Natural killer cell (primary cell): ENCODE results near the gene SH3BP5. TPM values are rescaled to one million over a fixed set of nuclear protein-coding genes. Genes with fewer than 3 reads are reported as not detected.
"Not testable (repeated sequence)": the region's sequence is repeated elsewhere in the genome, so short reads cannot be mapped to it uniquely, and the experiment has no call there.

ENCODE experiments used
- ATAC-seq, 3 donors: fragments of 150-1000 bp in 2 of 3; fragments of 200-7000 bp in 1 of 3; cut with Tn5 transposase; 1 replicate in 1 of 3; 2 replicates in 2 of 3; pipeline ENCODE4 v1.10.0; 2021; ENCODE audit warnings: mild to moderate bottlenecking in 2 of 3, moderate library complexity in 2 of 3
- DNase-seq, 2 donors: peaks; one replicate each; pipeline versions ENCODE4 v3.0.0 to v3.0.0-alpha.2; 2013 to 2021; ENCODE audit warnings: mixed read lengths in 1 of 2
- H3K27ac ChIP-seq: one replicate; pipeline ENCODE4 v1.5.1; 2013; ENCODE audit warnings: mild to moderate bottlenecking, low read length
- H3K27me3 ChIP-seq: one replicate; pipeline ENCODE4 v1.6.1; 2013; ENCODE audit warnings: low read length; ENCODE audit not compliant: control insufficient read depth, insufficient read depth
- H3K36me3 ChIP-seq: one replicate; pipeline ENCODE4 v1.6.1; 2013; ENCODE audit warnings: low read length; ENCODE audit not compliant: control insufficient read depth, insufficient read depth
- H3K4me1 ChIP-seq: one replicate; pipeline ENCODE4 v1.6.1; 2013; ENCODE audit warnings: low read length; ENCODE audit not compliant: control insufficient read depth, insufficient read depth
- H3K4me3 ChIP-seq: one replicate; pipeline ENCODE4 v1.5.1; 2013; ENCODE audit warnings: low read length
- H3K9me3 ChIP-seq: one replicate; pipeline ENCODE4 v1.6.1; 2013; ENCODE audit warnings: low read length; ENCODE audit not compliant: control insufficient read depth, insufficient read depth
- H3K27ac Mint-ChIP-seq, 2 donors: one replicate each; pipeline ENCODE4 v1.8.0; 2022; ENCODE audit warnings: mild to moderate bottlenecking in 2 of 2, mixed read lengths in 2 of 2, moderate library complexity in 1 of 2
- H3K27me3 Mint-ChIP-seq, 2 donors: one replicate each; pipeline ENCODE4 v1.8.0; 2022; ENCODE audit warnings: low read depth in 2 of 2, mixed read lengths in 2 of 2
- H3K36me3 Mint-ChIP-seq: one replicate; pipeline ENCODE4 v1.8.0; 2022; ENCODE audit warnings: mixed read lengths
- H3K4me1 Mint-ChIP-seq, 2 donors: one replicate each; pipeline ENCODE4 v1.8.0; 2022; ENCODE audit warnings: mixed read lengths in 2 of 2
- H3K4me3 Mint-ChIP-seq: one replicate; pipeline ENCODE4 v1.8.0; 2022; ENCODE audit warnings: mild to moderate bottlenecking, moderate library complexity, mixed read lengths
- H3K9me3 Mint-ChIP-seq, 2 donors: one replicate each; pipeline ENCODE4 v1.8.0; 2022; ENCODE audit warnings: mixed read lengths in 2 of 2
- CTCF ChIP-seq: fragments of 200-600 bp; IDR thresholded peaks from one replicate; pipeline ENCODE4 v1.8.0; 2022; ENCODE audit warnings: antibody characterized with exemption
- WGBS: methylation state at CpG from one replicate; pipeline ENCODE4 v1.1.7; 2013; ENCODE audit warnings: missing lambda C conversion rate; ENCODE audit not compliant: insufficient coverage; 5-methylcytosine and 5-hydroxymethylcytosine counted together
- intact Hi-C: fragments of 100-400 bp; cut with micrococcal nuclease; formaldehyde crosslinking; loops from one replicate; pipeline ENCODE4 v1.14.2; 2022
- total RNA-seq, 4 donors: library from RNA; stranded (reverse); fragments of 120-200 nt in 1 of 4; gene quantifications; one replicate each; pipeline versions ENCODE4 v1.2.3 to v1.2.4, GENCODE V29; 2013 to 2022

SH3BP5 gene
- total RNA-seq, 3 donors from 2014 or later (not counting 1 experiment from before 2014, with no cell fraction given): 89.4 to 129 (median 91.0) TPM

DNA sequence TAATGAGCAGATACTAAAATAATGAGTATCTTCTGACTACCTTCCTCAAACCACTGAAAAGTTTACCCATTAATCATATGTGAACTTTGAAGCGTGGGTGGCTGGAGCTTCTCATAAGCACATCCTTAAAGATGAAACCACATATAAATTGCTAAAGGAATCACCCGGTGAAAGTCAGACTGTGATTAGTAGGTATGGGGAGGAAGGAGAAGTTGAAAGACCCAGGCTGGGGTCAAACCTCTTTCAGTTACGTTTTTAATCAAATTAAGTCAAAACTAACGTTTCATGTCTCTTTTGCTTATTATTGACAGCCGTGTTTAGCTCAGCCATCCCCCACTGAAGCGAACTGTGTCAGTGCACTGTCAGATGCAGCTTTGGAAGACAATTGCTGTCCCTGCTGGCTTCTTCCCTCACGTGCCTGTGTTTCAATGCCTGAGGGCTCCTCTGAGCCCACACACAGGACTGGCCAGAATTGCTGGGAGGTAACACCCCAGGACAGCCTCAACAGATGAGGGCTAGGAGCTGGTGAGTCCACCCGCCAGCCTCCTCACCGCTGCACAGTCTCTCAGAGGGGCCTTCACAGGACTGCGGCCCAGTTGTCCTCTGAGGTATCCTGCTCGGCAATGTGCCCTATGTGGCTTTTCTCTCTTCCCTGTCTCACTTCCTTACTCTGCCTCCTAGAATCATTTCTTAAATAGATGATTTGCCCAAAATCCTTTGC lies 29.3 kb upstream of the SH3BP5 start:
- peaks cover 14% of the 10 kb centered on the region for H3K4me1 ChIP-seq
- TF ChIP-seq CTCF: no peak
- ATAC-seq (no peak), DNase-seq (peak in 1 of 2 donors; percentile 34)
- no peaks in the 10 kb centered on the region for H3K9me3 ChIP-seq
- no peak overlapping the region for H3K4me3 ChIP-seq
- H3K36me3 ChIP-seq: no peaks in the 10 kb centered on the region
- no peaks in the 10 kb centered on the region for H3K36me3 Mint-ChIP-seq
- H3K27ac Mint-ChIP-seq: no peak overlapping the region
- no peaks in the 10 kb centered on the region for H3K27me3 ChIP-seq
- peak overlapping the region; percentile 83 for H3K27ac ChIP-seq
- no peaks in the 10 kb centered on the region for H3K27me3 Mint-ChIP-seq
- WGBS: 49% methylated on average over 9 of the region's 11 CpGs
- no peak overlapping the region for H3K4me3 Mint-ChIP-seq
- no peaks in the 10 kb centered on the region for H3K9me3 Mint-ChIP-seq
- intact Hi-C loops: no loop called here
- H3K4me1 Mint-ChIP-seq: peaks cover 2 to 7% of the 10 kb centered on the region in 2 donors

- no peak overlapping the region for H3K4me3 ChIP-seq
- Mint-ChIP-seq H3K36me3 (no peaks in the 10 kb centered on the region), H3K4me3 (no peak overlapping the region), H3K27me3 (no peaks in the 10 kb centered on the region), H3K27ac (peak overlapping the region in 1 of 2 donors; percentile 29), H3K4me1 (peaks cover 9 to 13% of the 10 kb centered on the region in 2 donors), H3K9me3 (no peaks in the 10 kb centered on the region)
- TF ChIP-seq CTCF: no peak
- H3K9me3 ChIP-seq: no peaks in the 10 kb centered on the region
- no peaks in the 10 kb centered on the region for H3K27me3 ChIP-seq
- peaks cover 19% of the 10 kb centered on the region for H3K4me1 ChIP-seq
- DNase-seq: no peak
- no peak for ATAC-seq
- peak overlapping the region; percentile 83 for H3K27ac ChIP-seq
- H3K36me3 ChIP-seq: no peaks in the 10 kb centered on the region
- intact Hi-C loops: no loop called here
- no CpG with 5 or more reads among the region's 1 CpG for WGBS
These were observed 28.6 kb upstream of the SH3BP5 start for GRCh38 chr3:15360788-15361493.

- 93% methylated on average over 6 of the region's 6 CpGs for WGBS
- DNase-seq (no peak), ATAC-seq (no peak)
- peaks cover 22% of the 10 kb centered on the region for H3K4me1 ChIP-seq
- Mint-ChIP-seq H3K9me3 (no peaks in the 10 kb centered on the region), H3K4me3 (no peak overlapping the region), H3K36me3 (no peaks in the 10 kb centered on the region), H3K4me1 (peaks cover 9 to 13% of the 10 kb centered on the region in 2 donors), H3K27me3 (no peaks in the 10 kb centered on the region), H3K27ac (no peak overlapping the region)
- no peak for TF ChIP-seq CTCF
- H3K36me3 ChIP-seq: no peaks in the 10 kb centered on the region
- intact Hi-C loops: no loop called here
- H3K9me3 ChIP-seq: no peaks in the 10 kb centered on the region
- no peak overlapping the region for H3K4me3 ChIP-seq
- H3K27ac ChIP-seq: no peak overlapping the region
- no peaks in the 10 kb centered on the region for H3K27me3 ChIP-seq
These were observed 27.5 kb upstream of the SH3BP5 start for GRCh38 chr3:15359677-15360397.

DNA sequence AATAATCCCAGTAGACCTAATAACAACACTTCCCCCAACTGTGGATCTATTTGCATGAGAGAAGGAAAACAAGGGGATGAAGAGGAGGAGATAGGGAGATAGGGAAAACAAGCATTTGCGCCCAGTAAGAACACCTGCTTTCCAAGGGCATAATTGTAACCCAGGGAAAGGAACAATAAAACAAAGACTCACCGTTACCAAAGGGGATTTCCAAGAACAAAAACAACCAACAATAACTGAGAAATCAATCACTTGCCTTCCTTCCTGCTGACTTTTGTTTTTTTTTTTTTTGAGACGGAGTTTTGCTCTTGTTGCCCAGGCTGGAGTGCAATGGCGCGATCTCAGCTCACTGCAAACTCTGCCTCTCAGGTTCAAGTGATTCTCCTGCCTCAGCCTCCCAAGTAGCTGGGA lies 24.3 kb upstream of the SH3BP5 start:
- peak in 1 of 2 donors; percentile 78 for DNase-seq
- H3K27me3 ChIP-seq, ATAC-seq, intact Hi-C loops, H3K4me3 ChIP-seq, H3K9me3 Mint-ChIP-seq, H3K36me3 ChIP-seq, H3K4me3 Mint-ChIP-seq, H3K36me3 Mint-ChIP-seq, H3K27ac ChIP-seq, H3K9me3 ChIP-seq, H3K4me1 ChIP-seq, H3K27me3 Mint-ChIP-seq, H3K4me1 Mint-ChIP-seq: not testable (repeated sequence)
- H3K27ac Mint-ChIP-seq: peak overlapping the region; percentile 37 to 60
- WGBS: 44% methylated on average over 5 of the region's 5 CpGs
